HG03354 (cell line): Measurements from ENCODE around the gene ATP2A2.
"Not testable (repeated sequence)": the region's sequence is repeated elsewhere in the genome, so short reads cannot be mapped to it uniquely, and the experiment has no call there.

Experiments
- ATAC-seq: cut with Tn5 transposase; IDR thresholded peaks from one replicate; pipeline ENCODE4 v1.9.1; 2021; ENCODE audit warnings: mild to moderate bottlenecking; ENCODE audit not compliant: unreplicated experiment, poor library complexity, severe bottlenecking

Gene ATP2A2

GRCh38 chr12:110338754-110339153 is 57.7 kb downstream of the ATP2A2 start:
- ATAC-seq, result no peak

DNA sequence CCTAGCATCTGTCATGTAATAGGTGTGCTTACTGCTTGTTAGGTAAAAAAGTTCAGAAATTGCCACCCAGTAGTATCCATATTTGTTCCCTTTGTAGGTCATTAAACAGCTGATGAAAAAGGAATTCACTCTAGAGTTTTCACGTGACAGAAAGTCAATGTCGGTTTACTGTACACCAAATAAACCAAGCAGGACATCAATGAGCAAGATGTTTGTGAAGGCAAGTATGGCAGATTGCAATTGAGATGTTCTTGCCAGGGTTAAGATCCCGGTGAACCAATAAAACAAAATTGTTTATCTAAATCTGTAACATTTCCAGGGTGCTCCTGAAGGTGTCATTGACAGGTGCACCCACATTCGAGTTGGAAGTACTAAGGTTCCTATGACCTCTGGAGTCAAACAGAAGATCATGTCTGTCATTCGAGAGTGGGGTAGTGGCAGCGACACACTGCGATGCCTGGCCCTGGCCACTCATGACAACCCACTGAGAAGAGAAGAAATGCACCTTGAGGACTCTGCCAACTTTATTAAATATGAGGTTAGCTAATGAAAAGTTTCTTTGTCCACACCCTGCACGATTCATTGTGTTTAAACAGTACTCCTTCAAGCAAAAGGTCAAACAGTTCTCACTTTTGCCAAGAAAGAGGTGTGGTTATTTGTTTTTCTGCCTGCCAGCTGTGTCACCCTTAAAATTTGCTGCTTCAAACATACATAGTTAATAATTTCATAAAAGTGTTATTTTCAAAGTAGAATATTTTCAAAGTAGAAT is 58.3 kb downstream of the ATP2A2 start:
- ATAC-seq, result no peak

- ATAC-seq, result not testable (repeated sequence)
These were observed 59.2 kb downstream of the ATP2A2 start for GRCh38 chr12:110340261-110340660.

DNA sequence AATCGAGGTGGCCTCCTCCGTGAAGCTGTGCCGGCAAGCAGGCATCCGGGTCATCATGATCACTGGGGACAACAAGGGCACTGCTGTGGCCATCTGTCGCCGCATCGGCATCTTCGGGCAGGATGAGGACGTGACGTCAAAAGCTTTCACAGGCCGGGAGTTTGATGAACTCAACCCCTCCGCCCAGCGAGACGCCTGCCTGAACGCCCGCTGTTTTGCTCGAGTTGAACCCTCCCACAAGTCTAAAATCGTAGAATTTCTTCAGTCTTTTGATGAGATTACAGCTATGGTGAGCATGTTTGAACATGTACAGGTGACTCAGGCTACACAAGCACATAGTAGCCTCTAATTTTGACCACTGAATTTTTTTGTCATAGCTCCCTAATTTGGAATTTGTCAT is 59.7 kb downstream of the ATP2A2 start:
- ATAC-seq, result no peak

- ATAC-seq, result no peak
These were observed 61.1 kb downstream of the ATP2A2 start for GRCh38 chr12:110342157-110342556.

- no peak for ATAC-seq
These were observed 62.1 kb downstream of the ATP2A2 start for GRCh38 chr12:110343114-110343513.

GRCh38 chr12:110343736-110344555 is 62.9 kb downstream of the ATP2A2 start:
- no peak for ATAC-seq

GRCh38 chr12:110344657-110345056 is 63.6 kb downstream of the ATP2A2 start:
- no peak for ATAC-seq

GRCh38 chr12:110345176-110345661 is 64.2 kb downstream of the ATP2A2 start:
- no peak for ATAC-seq

DNA sequence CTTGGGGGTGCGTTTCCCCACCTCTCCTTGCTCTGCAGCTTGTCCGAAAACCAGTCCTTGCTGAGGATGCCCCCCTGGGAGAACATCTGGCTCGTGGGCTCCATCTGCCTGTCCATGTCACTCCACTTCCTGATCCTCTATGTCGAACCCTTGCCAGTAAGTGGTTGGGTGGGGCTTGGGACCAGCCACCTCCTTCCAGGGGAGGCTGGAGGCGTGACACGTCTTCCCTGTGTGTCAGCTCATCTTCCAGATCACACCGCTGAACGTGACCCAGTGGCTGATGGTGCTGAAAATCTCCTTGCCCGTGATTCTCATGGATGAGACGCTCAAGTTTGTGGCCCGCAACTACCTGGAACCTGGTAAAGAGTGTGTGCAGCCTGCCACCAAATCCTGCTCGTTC is 64.9 kb downstream of the ATP2A2 start:
- ATAC-seq, result no peak

- no peak for ATAC-seq
These were observed 66.7 kb downstream of the ATP2A2 start for GRCh38 chr12:110347767-110348166.

DNA sequence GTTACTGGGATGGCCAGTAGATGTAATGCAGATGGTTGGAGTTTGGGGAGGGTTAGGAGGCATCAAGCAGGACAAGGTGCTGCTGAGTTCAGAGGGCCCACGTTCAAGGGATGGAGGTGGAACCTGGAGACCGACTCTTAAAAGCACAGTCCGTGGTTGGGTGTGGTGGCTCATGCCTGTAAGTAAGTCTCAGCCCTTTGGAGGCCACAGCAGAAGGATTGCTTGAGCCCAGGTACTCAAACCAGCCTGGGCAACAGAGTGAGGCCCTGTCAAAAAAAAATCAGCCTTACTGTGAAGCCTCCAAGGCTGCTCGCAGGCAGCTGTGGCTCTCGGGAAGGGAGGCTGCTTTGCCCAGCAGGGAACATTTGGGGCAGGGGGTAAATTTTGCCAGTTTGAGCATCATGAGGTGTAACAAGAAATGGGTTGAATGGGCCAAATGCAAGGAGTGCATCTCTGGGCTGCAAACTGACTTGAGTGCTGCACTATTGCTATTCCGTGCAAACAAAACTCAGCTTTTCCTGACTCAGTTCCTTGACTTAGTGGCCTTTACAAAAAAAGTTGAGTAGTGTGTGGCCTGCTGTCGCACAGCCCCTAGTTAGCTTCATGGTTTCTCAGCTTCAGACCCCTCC is 67.5 kb downstream of the ATP2A2 start:
- no peak for ATAC-seq

- ATAC-seq, result no peak
These were observed 68.0 kb downstream of the ATP2A2 start for GRCh38 chr12:110349096-110349495.

GRCh38 chr12:110349514-110350151 is 68.6 kb downstream of the ATP2A2 start:
- ATAC-seq, result no peak

DNA sequence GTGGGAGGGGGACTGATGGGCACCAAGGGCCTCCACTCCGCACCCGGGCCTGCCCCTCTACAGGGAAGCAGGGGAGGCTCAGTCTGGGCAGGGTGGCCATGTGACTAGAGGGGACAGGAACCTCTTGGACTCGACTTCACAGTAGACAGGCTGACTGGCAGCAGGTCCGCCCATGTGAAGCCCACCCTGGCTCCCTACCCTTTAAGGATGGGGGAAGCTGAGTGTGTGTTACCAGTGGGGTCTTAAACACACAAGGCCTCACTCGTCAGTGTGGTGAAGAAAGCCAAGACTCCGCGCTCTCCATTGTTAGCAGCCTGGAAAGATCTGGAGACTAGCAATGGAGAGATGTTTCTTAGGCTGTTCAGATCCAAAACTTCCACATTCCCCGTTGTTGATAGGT is 70.1 kb downstream of the ATP2A2 start:
- ATAC-seq, result no peak

DNA sequence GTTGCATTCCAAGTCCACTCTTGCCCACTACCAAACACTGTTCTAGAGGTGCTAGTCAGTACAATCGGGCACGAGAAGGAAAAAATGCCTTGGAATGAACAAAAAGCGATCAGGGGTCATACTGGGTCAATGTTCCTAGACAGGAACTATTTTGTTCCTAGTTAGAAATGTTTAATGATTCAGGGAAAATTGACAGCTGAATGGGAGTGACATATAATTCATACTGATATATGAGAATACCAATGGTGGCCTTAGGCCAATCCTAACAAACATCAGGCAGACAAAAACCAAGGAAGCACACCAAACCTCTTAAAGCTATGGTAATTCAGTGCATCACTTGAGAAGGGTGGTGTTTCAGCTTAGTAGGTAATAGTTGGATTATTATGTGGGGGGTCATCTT is 71.4 kb downstream of the ATP2A2 start:
- ATAC-seq, result no peak

- no peak for ATAC-seq
These were observed 72.3 kb downstream of the ATP2A2 start for GRCh38 chr12:110353211-110353965.

DNA sequence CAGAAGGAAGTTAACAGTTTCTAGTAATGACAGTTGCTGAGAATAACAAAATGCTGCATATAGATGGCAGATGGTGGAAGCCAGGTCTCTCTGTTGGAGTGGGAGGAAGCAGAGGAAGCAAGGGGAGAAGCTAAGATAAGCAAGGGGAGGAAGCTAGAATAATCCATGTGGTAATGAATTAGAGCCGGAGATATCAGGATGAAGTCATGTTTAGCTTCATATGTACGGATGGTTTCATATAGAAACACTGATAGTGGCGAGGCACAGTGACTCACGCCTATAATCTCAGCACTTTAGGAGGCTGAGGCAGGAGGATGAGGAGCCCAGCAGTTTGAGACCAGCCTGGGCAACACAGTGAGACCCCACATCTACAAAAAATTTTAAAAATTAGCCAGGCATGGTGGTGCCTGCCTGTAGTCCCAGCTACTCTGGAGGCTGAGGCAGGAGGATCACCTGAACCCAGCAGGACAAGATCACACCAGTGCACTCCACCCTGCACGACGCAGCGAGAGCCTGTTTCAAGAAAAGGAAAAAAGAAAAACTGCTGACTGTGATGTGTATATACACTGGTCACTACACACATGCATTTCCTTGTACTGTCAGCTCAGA is 73.2 kb downstream of the ATP2A2 start:
- ATAC-seq, result no peak

GRCh38 chr12:110355073-110355472 is 74.0 kb downstream of the ATP2A2 start:
- no peak for ATAC-seq
